ENCODE measurements around the gene FBLN1. TPM values are rescaled to one million over a fixed set of nuclear protein-coding genes. Genes with fewer than 3 reads are reported as not detected.

Gene FBLN1
- total and polyA plus RNA-seq, 8 donors, result 38.8 to 416 (median 114) TPM

- TF ChIP-seq EP300 (IDR thresholded peaks at IDR 0.05) (no peak), POLR2A (IDR thresholded peaks at IDR 0.05) (no peak), CTCF (IDR thresholded peaks at IDR 0.05) (no peak), POLR2AphosphoS5 (IDR thresholded peaks at IDR 0.05) (no peak)
- 66 to 74% (median 73%) methylated on average over 4 of the region's 4 CpGs for WGBS, 5 donors
- DNase-seq, result no peak
- no peak overlapping the region for H3K4me3 ChIP-seq
- peaks cover 0 to 10% (median 5%) of the 10 kb centered on the region in 4 donors for H3K4me1 ChIP-seq
- intact Hi-C loops (cut with DNase I; ENCODE audit: low total_unique reads), result no loop called here
- H3K27me3 ChIP-seq, result peaks cover 0 to 5% (median 0%) of the 10 kb centered on the region in 3 donors
- no peaks in the 10 kb centered on the region for H3K9me3 ChIP-seq
- H3K36me3 ChIP-seq, result no peaks in the 10 kb centered on the region
- H3K27ac ChIP-seq, result peak overlapping the region in 3 of 5 donors; percentile 29 to 85 (median 84)
Observed at GRCh38 chr22:45454275-45454674, 48.4 kb upstream of the FBLN1 start.

- H3K4me3 ChIP-seq, result no peak overlapping the region
- peaks cover 0 to 5% (median 0%) of the 10 kb centered on the region in 3 donors for H3K27me3 ChIP-seq
- WGBS, 5 donors, result 79 to 83% (median 80%) methylated on average over 13 to 14 of the region's 14 CpGs
- TF ChIP-seq POLR2A (IDR thresholded peaks at IDR 0.05) (no peak), POLR2AphosphoS5 (IDR thresholded peaks at IDR 0.05) (no peak), EP300 (IDR thresholded peaks at IDR 0.05) (no peak), CTCF (IDR thresholded peaks at IDR 0.05) (no peak)
- no peaks in the 10 kb centered on the region for H3K36me3 ChIP-seq
- intact Hi-C loops (cut with DNase I; ENCODE audit: low total_unique reads), result no loop called here
- peaks cover 0 to 9% (median 7%) of the 10 kb centered on the region in 4 donors for H3K4me1 ChIP-seq
- H3K9me3 ChIP-seq, result no peaks in the 10 kb centered on the region
- peak in 1 of 2 donors; percentile 2 for DNase-seq
- no peak overlapping the region for H3K27ac ChIP-seq
Observed at GRCh38 chr22:45455212-45455611, 47.5 kb upstream of the FBLN1 start.

GRCh38 chr22:45455621-45456020 is 47.1 kb upstream of the FBLN1 start:
- H3K36me3 ChIP-seq, result no peaks in the 10 kb centered on the region
- intact Hi-C loops (cut with DNase I; ENCODE audit: low total_unique reads), result no loop called here
- peaks cover 0 to 5% (median 0%) of the 10 kb centered on the region in 3 donors for H3K27me3 ChIP-seq
- no peak for TF ChIP-seq POLR2AphosphoS5 (IDR thresholded peaks at IDR 0.05)
- H3K4me3 ChIP-seq, result no peak overlapping the region
- H3K9me3 ChIP-seq, result no peaks in the 10 kb centered on the region
- 86 to 92% (median 90%) methylated on average over 4 of the region's 4 CpGs for WGBS, 5 donors
- H3K4me1 ChIP-seq, result peaks cover 0 to 13% (median 5%) of the 10 kb centered on the region in 4 donors
- no peak overlapping the region for H3K27ac ChIP-seq
- DNase-seq, result no peak

GRCh38 chr22:45456811-45457210 is 45.9 kb upstream of the FBLN1 start:
- H3K36me3 ChIP-seq, result no peaks in the 10 kb centered on the region
- peak overlapping the region in 1 of 5 donors; percentile 60 for H3K27ac ChIP-seq
- TF ChIP-seq CTCF (IDR thresholded peaks at IDR 0.05), result no peak
- peaks cover 0 to 13% (median 3%) of the 10 kb centered on the region in 4 donors for H3K4me1 ChIP-seq
- no peak for DNase-seq
- no peak overlapping the region for H3K4me3 ChIP-seq
- intact Hi-C loops (cut with DNase I; ENCODE audit: low total_unique reads), result no loop called here
- H3K27me3 ChIP-seq, result peaks cover 0 to 5% (median 0%) of the 10 kb centered on the region in 3 donors
- WGBS, 5 donors, result 69 to 81% (median 71%) methylated on average over 8 of the region's 8 CpGs
- H3K9me3 ChIP-seq, result no peaks in the 10 kb centered on the region

- 94 to 97% (median 95%) methylated on average over 12 to 13 of the region's 13 CpGs for WGBS, 5 donors
- no peaks in the 10 kb centered on the region for H3K36me3 ChIP-seq
- peak overlapping the region in 1 of 5 donors; percentile 60 for H3K27ac ChIP-seq
- peaks cover 0 to 11% (median 1%) of the 10 kb centered on the region in 4 donors for H3K4me1 ChIP-seq
- no peak for DNase-seq
- H3K27me3 ChIP-seq, result peaks cover 0 to 5% (median 0%) of the 10 kb centered on the region in 3 donors
- H3K9me3 ChIP-seq, result peaks cover 0 to under 1% (median 0%) of the 10 kb centered on the region in 4 donors
- H3K4me3 ChIP-seq, result no peak overlapping the region
- intact Hi-C loops (cut with DNase I; ENCODE audit: low total_unique reads), result no loop called here
- TF ChIP-seq POLR2AphosphoS5 (IDR thresholded peaks at IDR 0.05), result no peak
- TF ChIP-seq EP300 (IDR thresholded peaks at IDR 0.05), result no peak
- TF ChIP-seq CTCF (IDR thresholded peaks at IDR 0.05), result no peak
- no peak for TF ChIP-seq POLR2A (IDR thresholded peaks at IDR 0.05)
Observed at GRCh38 chr22:45458532-45458931, 44.2 kb upstream of the FBLN1 start.

All from stomach (tissue), 9 donors.